ENCODE measurements around the gene GPSM1. TPM values are rescaled to one million over a fixed set of nuclear protein-coding genes. Genes with fewer than 3 reads are reported as not detected.

Gene GPSM1
- total and polyA plus RNA-seq, 5 donors from 2014 or later: 0.59 to 12.3 (median 1.3) TPM

GRCh38 chr9:136330406-136330990 is 3.2 kb downstream of the GPSM1 start:
- Histone ChIP-seq H3K4me3 (ENCODE audit: low read depth, low read length) (no peak overlapping the region), H3K27me3 (ENCODE audit: control insufficient read depth, insufficient read depth, low read length) (no peaks in the 10 kb centered on the region), H3K27ac (ENCODE audit: insufficient read depth, low read length, poor library complexity, severe bottlenecking) (no peak overlapping the region), H3K4me1 (ENCODE audit: control insufficient read depth, insufficient read depth, low read length, poor library complexity, severe bottlenecking) (peaks cover 14% of the 10 kb centered on the region), H3K9me3 (ENCODE audit: control insufficient read depth in 2 of 2, low read length in 2 of 2) (no peaks in the 10 kb centered on the region), H3K36me3 (ENCODE audit: control insufficient read depth, insufficient read depth, low read length) (no peaks in the 10 kb centered on the region)
- Mint-ChIP-seq H3K9me3 (no peaks in the 10 kb centered on the region), H3K4me3 (peak overlapping the region in 1 of 4 donors; percentile 54), H3K4me1 (peaks cover 0 to 5% (median 2%) of the 10 kb centered on the region in 4 donors), H3K27ac (no peak overlapping the region), H3K27me3 (no peaks in the 10 kb centered on the region), H3K36me3 (no peaks in the 10 kb centered on the region)
- DNase-seq: no peak
- no peak for ATAC-seq (ENCODE audit: low read depth in 2 of 2)

DNA sequence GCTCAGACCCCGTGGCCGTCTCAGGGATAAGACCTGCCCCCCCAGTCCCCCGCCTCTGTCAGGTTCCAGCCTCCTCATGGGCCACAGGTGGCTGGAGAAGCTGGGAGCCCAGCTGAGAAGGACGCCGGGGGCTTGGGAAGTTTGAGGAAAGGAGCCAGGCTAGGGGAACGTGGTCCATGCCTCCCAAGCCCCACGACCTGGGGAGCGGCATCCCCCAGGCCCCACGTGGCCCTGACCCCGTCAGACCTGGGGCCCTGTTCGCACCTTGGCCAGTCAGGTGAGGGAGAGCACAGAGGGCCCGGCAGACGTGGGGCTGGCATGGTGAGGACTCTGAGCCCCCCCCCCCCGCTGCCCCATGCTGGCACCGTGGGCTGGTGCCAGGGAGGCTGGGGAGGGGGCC is 3.7 kb downstream of the GPSM1 start:
- ATAC-seq (ENCODE audit: low read depth in 2 of 2) (no peak), DNase-seq (no peak)
- Histone ChIP-seq H3K4me1 (ENCODE audit: control insufficient read depth, insufficient read depth, low read length, poor library complexity, severe bottlenecking) (peaks cover 14% of the 10 kb centered on the region), H3K4me3 (ENCODE audit: low read depth, low read length) (no peak overlapping the region), H3K27ac (ENCODE audit: insufficient read depth, low read length, poor library complexity, severe bottlenecking) (no peak overlapping the region), H3K27me3 (ENCODE audit: control insufficient read depth, insufficient read depth, low read length) (no peaks in the 10 kb centered on the region), H3K9me3 (ENCODE audit: control insufficient read depth in 2 of 2, low read length in 2 of 2) (no peaks in the 10 kb centered on the region), H3K36me3 (ENCODE audit: control insufficient read depth, insufficient read depth, low read length) (no peaks in the 10 kb centered on the region)
- Mint-ChIP-seq H3K27ac (no peak overlapping the region), H3K4me3 (no peak overlapping the region), H3K27me3 (no peaks in the 10 kb centered on the region), H3K36me3 (no peaks in the 10 kb centered on the region), H3K4me1 (peaks cover 0 to 5% (median 2%) of the 10 kb centered on the region in 4 donors), H3K9me3 (no peaks in the 10 kb centered on the region)

GRCh38 chr9:136331556-136332481 is 4.5 kb downstream of the GPSM1 start:
- Mint-ChIP-seq H3K4me1 (peaks cover 0 to 5% (median 2%) of the 10 kb centered on the region in 4 donors), H3K27ac (no peak overlapping the region), H3K9me3 (no peaks in the 10 kb centered on the region), H3K4me3 (no peak overlapping the region), H3K36me3 (no peaks in the 10 kb centered on the region), H3K27me3 (no peaks in the 10 kb centered on the region)
- no peak for DNase-seq
- ATAC-seq (ENCODE audit: low read depth in 2 of 2): no peak
- no peaks in the 10 kb centered on the region for H3K27me3 ChIP-seq (ENCODE audit: control insufficient read depth, insufficient read depth, low read length)
- no peak overlapping the region for H3K27ac ChIP-seq (ENCODE audit: insufficient read depth, low read length, poor library complexity, severe bottlenecking)
- no peak overlapping the region for H3K4me3 ChIP-seq (ENCODE audit: low read depth, low read length)
- H3K4me1 ChIP-seq (ENCODE audit: control insufficient read depth, insufficient read depth, low read length, poor library complexity, severe bottlenecking): peaks cover 12% of the 10 kb centered on the region
- H3K9me3 ChIP-seq (ENCODE audit: control insufficient read depth in 2 of 2, low read length in 2 of 2): no peaks in the 10 kb centered on the region
- no peaks in the 10 kb centered on the region for H3K36me3 ChIP-seq (ENCODE audit: control insufficient read depth, insufficient read depth, low read length)

DNA sequence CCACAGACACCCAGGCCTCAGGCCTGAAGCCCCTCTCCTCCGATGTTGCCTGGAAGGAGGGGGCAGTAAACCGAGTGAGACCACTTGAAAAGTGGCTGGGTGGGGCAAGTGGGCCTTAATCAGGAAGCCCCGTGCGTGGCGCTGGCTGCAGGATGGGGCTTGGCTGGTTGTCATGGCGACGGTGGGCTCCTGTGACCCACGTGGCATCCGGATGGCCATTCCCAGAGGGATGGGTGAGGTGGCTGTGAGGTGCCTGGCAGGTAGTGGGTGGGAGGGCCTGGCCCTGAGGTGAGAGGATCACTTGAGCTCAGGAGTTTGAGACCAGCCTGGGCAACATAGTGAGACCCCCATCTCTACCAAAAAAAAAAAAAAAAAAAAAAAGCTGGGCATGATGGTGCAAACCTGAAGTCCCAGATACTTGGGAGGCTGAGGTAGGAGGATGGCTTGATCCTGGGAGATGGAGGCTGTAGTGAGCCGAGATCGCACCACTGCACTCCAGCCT is 5.2 kb downstream of the GPSM1 start:
- Histone ChIP-seq H3K27me3 (ENCODE audit: control insufficient read depth, insufficient read depth, low read length) (no peaks in the 10 kb centered on the region), H3K9me3 (ENCODE audit: control insufficient read depth in 2 of 2, low read length in 2 of 2) (no peaks in the 10 kb centered on the region), H3K27ac (ENCODE audit: insufficient read depth, low read length, poor library complexity, severe bottlenecking) (no peak overlapping the region), H3K4me3 (ENCODE audit: low read depth, low read length) (no peak overlapping the region), H3K36me3 (ENCODE audit: control insufficient read depth, insufficient read depth, low read length) (no peaks in the 10 kb centered on the region), H3K4me1 (ENCODE audit: control insufficient read depth, insufficient read depth, low read length, poor library complexity, severe bottlenecking) (peaks cover 9% of the 10 kb centered on the region)
- no peaks in the 10 kb centered on the region for H3K9me3 Mint-ChIP-seq
- no peak overlapping the region for H3K4me3 Mint-ChIP-seq
- H3K27me3 Mint-ChIP-seq: no peaks in the 10 kb centered on the region
- no peak overlapping the region for H3K27ac Mint-ChIP-seq
- no peaks in the 10 kb centered on the region for H3K36me3 Mint-ChIP-seq
- DNase-seq: no peak
- peaks cover 0 to 5% (median 2%) of the 10 kb centered on the region in 4 donors for H3K4me1 Mint-ChIP-seq
- no peak for ATAC-seq (ENCODE audit: low read depth in 2 of 2)

DNA sequence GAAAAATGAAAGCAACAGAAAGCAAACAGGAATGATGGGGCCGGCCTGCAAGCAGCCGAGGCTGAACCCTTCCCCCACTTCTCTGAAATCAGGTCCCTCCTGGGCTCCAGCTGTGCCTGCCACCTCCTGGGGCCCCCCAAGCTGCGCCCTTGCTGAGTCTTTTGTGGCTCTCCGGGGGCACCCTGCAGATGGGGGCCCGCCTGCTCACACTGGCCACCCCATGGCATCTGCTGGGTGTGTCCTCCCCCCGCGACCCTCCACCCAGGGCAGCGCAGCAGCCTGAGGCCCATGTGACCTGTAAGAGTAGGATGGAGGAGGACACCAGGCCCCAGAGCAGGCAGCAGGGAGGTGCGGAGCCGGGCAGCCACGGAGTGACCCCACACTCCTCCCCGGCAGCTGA is 5.7 kb downstream of the GPSM1 start:
- Histone ChIP-seq H3K27ac (ENCODE audit: insufficient read depth, low read length, poor library complexity, severe bottlenecking) (no peak overlapping the region), H3K4me3 (ENCODE audit: low read depth, low read length) (no peak overlapping the region), H3K4me1 (ENCODE audit: control insufficient read depth, insufficient read depth, low read length, poor library complexity, severe bottlenecking) (peaks cover 7% of the 10 kb centered on the region), H3K27me3 (ENCODE audit: control insufficient read depth, insufficient read depth, low read length) (no peaks in the 10 kb centered on the region), H3K9me3 (ENCODE audit: control insufficient read depth in 2 of 2, low read length in 2 of 2) (no peaks in the 10 kb centered on the region), H3K36me3 (ENCODE audit: control insufficient read depth, insufficient read depth, low read length) (no peaks in the 10 kb centered on the region)
- H3K27ac Mint-ChIP-seq: no peak overlapping the region
- ATAC-seq (ENCODE audit: low read depth in 2 of 2) (no peak), DNase-seq (no peak)
- H3K4me1 Mint-ChIP-seq: peaks cover 0 to 5% (median 2%) of the 10 kb centered on the region in 4 donors
- H3K4me3 Mint-ChIP-seq: no peak overlapping the region
- no peaks in the 10 kb centered on the region for H3K36me3 Mint-ChIP-seq
- H3K9me3 Mint-ChIP-seq: no peaks in the 10 kb centered on the region
- no peaks in the 10 kb centered on the region for H3K27me3 Mint-ChIP-seq

DNA sequence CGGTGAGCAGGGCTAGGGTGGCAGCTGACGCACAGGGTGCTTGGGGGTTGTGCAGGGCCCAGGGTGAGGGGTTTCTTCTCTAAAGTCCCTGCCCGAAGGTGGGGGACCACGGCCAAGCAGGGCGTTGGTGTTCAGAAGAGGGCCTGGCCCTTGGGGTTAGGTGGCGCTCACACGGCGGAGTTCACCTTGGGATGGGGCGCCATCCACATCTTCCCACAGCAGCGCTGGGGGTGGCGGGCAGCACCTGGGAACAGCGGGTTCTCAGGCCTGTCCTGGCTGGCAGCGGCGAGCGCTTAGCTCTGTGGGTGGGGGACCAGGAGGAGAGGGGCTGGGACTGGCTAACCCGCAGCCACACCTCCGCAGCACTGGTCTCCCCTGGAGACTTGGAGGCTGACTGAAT is 6.1 kb downstream of the GPSM1 start:
- no peaks in the 10 kb centered on the region for H3K9me3 ChIP-seq (ENCODE audit: control insufficient read depth in 2 of 2, low read length in 2 of 2)
- no peak overlapping the region for H3K27ac Mint-ChIP-seq
- H3K27me3 ChIP-seq (ENCODE audit: control insufficient read depth, insufficient read depth, low read length): no peaks in the 10 kb centered on the region
- peaks cover 0 to 5% (median 2%) of the 10 kb centered on the region in 4 donors for H3K4me1 Mint-ChIP-seq
- H3K9me3 Mint-ChIP-seq: no peaks in the 10 kb centered on the region
- no peaks in the 10 kb centered on the region for H3K27me3 Mint-ChIP-seq
- H3K36me3 ChIP-seq (ENCODE audit: control insufficient read depth, insufficient read depth, low read length): no peaks in the 10 kb centered on the region
- H3K4me3 ChIP-seq (ENCODE audit: low read depth, low read length): no peak overlapping the region
- no peak overlapping the region for H3K27ac ChIP-seq (ENCODE audit: insufficient read depth, low read length, poor library complexity, severe bottlenecking)
- DNase-seq (no peak), ATAC-seq (ENCODE audit: low read depth in 2 of 2) (no peak)
- no peak overlapping the region for H3K4me3 Mint-ChIP-seq
- H3K4me1 ChIP-seq (ENCODE audit: control insufficient read depth, insufficient read depth, low read length, poor library complexity, severe bottlenecking): peaks cover 3% of the 10 kb centered on the region
- no peaks in the 10 kb centered on the region for H3K36me3 Mint-ChIP-seq

DNA sequence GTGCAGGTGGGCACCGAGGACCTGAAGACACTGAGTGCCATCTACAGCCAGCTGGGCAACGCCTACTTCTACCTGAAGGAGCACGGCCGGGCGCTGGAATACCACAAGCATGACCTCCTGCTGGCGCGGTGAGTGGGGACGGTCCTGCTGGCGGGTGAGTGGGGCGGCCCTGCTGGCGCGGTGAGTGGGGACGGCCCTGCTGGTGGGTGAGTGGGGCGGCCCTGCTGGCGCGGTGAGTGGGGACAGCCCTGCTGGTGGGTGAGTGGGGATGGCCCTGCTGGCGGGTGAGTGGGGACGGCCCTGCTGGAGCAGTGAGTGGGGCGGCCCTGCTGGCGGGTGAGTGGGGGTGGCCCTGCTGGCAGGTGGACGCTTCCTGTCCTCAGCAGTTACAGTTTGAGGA is 7.2 kb downstream of the GPSM1 start:
- H3K4me1 ChIP-seq (ENCODE audit: control insufficient read depth, insufficient read depth, low read length, poor library complexity, severe bottlenecking): no peaks in the 10 kb centered on the region
- DNase-seq: no peak
- H3K27me3 ChIP-seq (ENCODE audit: control insufficient read depth, insufficient read depth, low read length): no peaks in the 10 kb centered on the region
- no peak overlapping the region for H3K27ac ChIP-seq (ENCODE audit: insufficient read depth, low read length, poor library complexity, severe bottlenecking)
- H3K4me3 ChIP-seq (ENCODE audit: low read depth, low read length): no peak overlapping the region
- H3K4me3 Mint-ChIP-seq: no peak overlapping the region
- no peaks in the 10 kb centered on the region for H3K4me1 Mint-ChIP-seq
- H3K9me3 Mint-ChIP-seq: no peaks in the 10 kb centered on the region
- H3K9me3 ChIP-seq (ENCODE audit: control insufficient read depth in 2 of 2, low read length in 2 of 2): no peaks in the 10 kb centered on the region
- no peaks in the 10 kb centered on the region for H3K36me3 ChIP-seq (ENCODE audit: control insufficient read depth, insufficient read depth, low read length)
- H3K36me3 Mint-ChIP-seq: no peaks in the 10 kb centered on the region
- ATAC-seq (ENCODE audit: low read depth in 2 of 2): no peak
- no peak overlapping the region for H3K27ac Mint-ChIP-seq
- no peaks in the 10 kb centered on the region for H3K27me3 Mint-ChIP-seq
